GM12878 (cell line): ENCODE data around the gene ACTR1A. TPM values are rescaled to one million over a fixed set of nuclear protein-coding genes. Genes with fewer than 3 reads are reported as not detected.
"Not testable (repeated sequence)": the region's sequence is repeated elsewhere in the genome, so short reads cannot be mapped to it uniquely, and the experiment has no call there.

Experiments
- ATAC-seq: fragments of 200-7000 bp; cut with Tn5 transposase; 3 replicates; pipeline ENCODE4 v1.9.1; 2020; ENCODE audit warnings: mild to moderate bottlenecking, moderate library complexity
- BruUV-seq: library from RNA; stranded (reverse); fragments of 400-500 nt; replicated peaks from 2 replicates; lab custom pipeline; 2021; lab: Mats Ljungman, UMichigan
- CTCF ChIA-PET: fragments of 300-600 bp; sonication (Branson Sonifier 250); formaldehyde crosslinking; extraction: SDS; loops from one replicate; lab custom pipeline; 2021; ENCODE audit warnings: inconsistent platforms; lab: Yijun Ruan, JAX
- POLR2A ChIA-PET: fragments of 350-600 bp; formaldehyde crosslinking; extraction: SDS; loops from one replicate; lab custom pipeline; 2021; ENCODE audit warnings: inconsistent platforms; lab: Charles Lee
- RAD21 ChIA-PET: fragments of 300-600 bp; sonication (Branson Sonifier 250); formaldehyde crosslinking; loops from one replicate; lab custom pipeline; 2023; ENCODE audit warnings: antibody characterized with exemption; ENCODE audit not compliant: unreplicated experiment; lab: Charles Lee
- SMC1A ChIA-PET: fragments of 300-600 bp; sonication (Branson Sonifier 250); formaldehyde crosslinking; loops from one replicate; lab custom pipeline; 2023; ENCODE audit not compliant: unreplicated experiment, uncharacterized antibody; lab: Charles Lee
- DNase-seq: peaks from one replicate; pipeline ENCODE4 v3.0.0-alpha.2; 2011; ENCODE audit warnings: low read depth, low spot score
- FAIRE-seq: peaks from 3 replicates; lab custom pipeline; 2011; peaks lifted over from hg19 to GRCh38; lab: Jason Lieb, UNC
- H2AFZ ChIP-seq: 2 replicates; pipeline ENCODE4 v1.6.0; 2011; ENCODE audit warnings: low read depth, low read length, control low read depth; ENCODE audit not compliant: control insufficient read depth
- H3K27ac ChIP-seq: 2 replicates; pipeline ENCODE4 v1.5.1; 2011; ENCODE audit warnings: control low read depth; ENCODE audit not compliant: control insufficient read depth, insufficient read depth
- H3K27me3 ChIP-seq, 2 experiments: replicated peaks in 1 of 2; 2 replicates each; pipeline versions ENCODE4 v1.6.0 to v1.6.1; 2011; ENCODE audit warnings: low read length in 1 of 2; ENCODE audit not compliant: control insufficient read depth in 2 of 2, insufficient read depth in 2 of 2
- H3K36me3 ChIP-seq, 2 experiments: 2 replicates each; pipeline ENCODE4 v1.5.1; 2011; ENCODE audit warnings: low read length in 1 of 2; ENCODE audit not compliant: control insufficient read depth in 2 of 2, insufficient read depth in 2 of 2
- H3K4me1 ChIP-seq: 2 replicates; pipeline ENCODE4 v1.6.1; 2011; ENCODE audit warnings: mild to moderate bottlenecking, low read length, moderate library complexity, mixed read lengths; ENCODE audit not compliant: control insufficient read depth, insufficient read depth
- H3K4me2 ChIP-seq: 2 replicates; pipeline ENCODE4 v1.6.0; 2011; ENCODE audit warnings: control low read depth; ENCODE audit not compliant: control insufficient read depth, insufficient read depth
- H3K4me3 ChIP-seq: fragments of 200-600 bp; sonication (generic); 2 replicates; pipeline ENCODE4 v1.5.1; 2016
- H3K79me2 ChIP-seq: 2 replicates; pipeline ENCODE4 v1.6.0; 2011; ENCODE audit warnings: low read length; ENCODE audit not compliant: control insufficient read depth, insufficient read depth
- H3K9ac ChIP-seq: 2 replicates; pipeline ENCODE4 v1.8.0; 2011; ENCODE audit warnings: low read length, control low read depth, mixed read lengths; ENCODE audit not compliant: control insufficient read depth, insufficient read depth
- H3K9me3 ChIP-seq: replicated peaks from 3 replicates; pipeline ENCODE4 v1.5.1; 2011; ENCODE audit warnings: mild to moderate bottlenecking, low read length; ENCODE audit not compliant: control insufficient read depth, insufficient read depth
- H4K20me1 ChIP-seq: 2 replicates; pipeline ENCODE4 v1.6.0; 2011; ENCODE audit not compliant: control insufficient read depth, insufficient read depth
- ASH2L ChIP-seq: fragments of 300-600, 200-600 bp; sonication (generic); IDR thresholded peaks from 2 replicates; pipeline ENCODE4 v1.6.1; 2017; ENCODE audit warnings: low read depth, mild to moderate bottlenecking, borderline replicate concordance
- POLR2A ChIP-seq: IDR thresholded peaks from 2 replicates; pipeline ENCODE4 v1.6.1; 2011; ENCODE audit warnings: low read depth, mild to moderate bottlenecking, low read length
- WGBS: methylation state at CpG from one replicate; pipeline ENCODE4 v1.1.6; 2016; ENCODE audit warnings: low lambda C conversion rate; ENCODE audit not compliant: insufficient replicate concordance, insufficient coverage; ENCODE audit errors: missing lambda C conversion rate; 5-methylcytosine and 5-hydroxymethylcytosine counted together
- in situ Hi-C: fragments of 300-500 bp; cut with MboI; formaldehyde crosslinking; loops from 9 replicates; pipeline ENCODE4 v1.14.3; 2018; ENCODE audit warnings: mixed read lengths
- intact Hi-C: fragments of 100-400 bp; cut with micrococcal nuclease; formaldehyde crosslinking; loops from one replicate; pipeline ENCODE4 v1.14.2; 2022; ENCODE audit not compliant: unreplicated experiment
- polyA plus RNA-seq, 11 experiments: library from polyadenylated mRNA; depleted of rRNA in 4 of 11; unstranded in 6 of 11; stranded (reverse) in 5 of 11; fragments of >200 nt; fragmentation: Nextera tagmentation in 4 of 11; fragmentation: Illumina TruSeq in 1 of 11; extraction: Ambion mirVana in 4 of 11; extraction: Trizol in 1 of 11; gene quantifications; 1 replicate in 1 of 11; 2 replicates in 10 of 11; pipeline versions ENCODE4 v1.2.1 to v1.2.3, GENCODE V29; 2011 to 2016; ENCODE audit warnings: inconsistent platforms in 2 of 11, missing spikeins in 2 of 11, low read depth in 1 of 11
- total RNA-seq, 4 experiments: library from RNA; depleted of rRNA in 3 of 4; stranded (reverse); fragments of >200 nt in 3 of 4; fragmentation: Illumina TruSeq in 1 of 4; extraction: Trizol in 1 of 4; gene quantifications; 2 replicates each; pipeline versions ENCODE4 v1.2.1 to v1.2.3, GENCODE V29; 2013 to 2021
- TF ChIP-seq, protein P1 (sequence below): fragments of 450-650 bp; formaldehyde crosslinking; IDR thresholded peaks from 2 replicates; pipeline ENCODE4 v1.4.0; 2020; ENCODE audit warnings: mild to moderate bottlenecking, moderate library complexity

Gene ACTR1A
- total and polyA plus RNA-seq, 10 of the 15 experiments (the other 5 are each of a cell fraction or from before 2014, with no cell fraction given) = 43.0 to 110 (median 78.9) TPM

- POLR2A ChIA-PET = interaction anchor here (0.6 to 3.8 kb wide), 9 partner anchors 27 to 274 kb away, joined by 3 to 24 read pairs (median 4); partner anchors contain the start of genes GBF1 and NFKB2
- peak overlapping the region; percentile 69 for H3K27ac ChIP-seq
Observed at GRCh38 chr10:102501201-102502028, 1.1 kb downstream of the ACTR1A start.

DNA sequence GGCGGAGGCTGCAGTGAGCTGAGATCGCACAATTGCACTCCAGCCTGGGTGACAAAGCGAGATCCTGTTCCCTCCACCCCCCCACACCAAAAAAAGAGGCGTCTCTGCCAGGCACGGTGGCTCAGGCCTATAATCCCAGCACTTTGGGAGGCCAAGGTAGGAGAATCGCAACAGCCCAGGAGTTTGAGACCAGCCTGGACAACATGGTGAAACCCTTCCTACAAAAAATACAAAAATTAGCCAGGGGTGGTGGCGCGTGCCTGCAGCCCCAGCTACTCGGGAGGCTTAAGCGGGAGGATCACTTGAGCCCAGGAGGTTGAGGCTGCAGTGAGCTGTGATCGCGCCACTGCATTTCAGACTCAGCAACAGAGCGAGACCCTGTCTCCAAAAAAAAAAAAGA lies 1.8 kb downstream of the ACTR1A start:
- FAIRE-seq, H3K27me3 ChIP-seq, H3K9me3 ChIP-seq, H3K36me3 ChIP-seq, H2AFZ ChIP-seq, H4K20me1 ChIP-seq, in situ Hi-C loops, BruUV-seq, DNase-seq, H3K4me1 ChIP-seq, H3K9ac ChIP-seq, ATAC-seq, H3K27ac ChIP-seq: not testable (repeated sequence)
- CTCF ChIA-PET = interaction anchor here (1.0 to 14.7 kb wide), 6 partner anchors 11 to 331 kb away, joined by 3 to 325 read pairs (median 3); no protein-coding TSS in a partner anchor
- H3K4me2 ChIP-seq = peak overlapping the region; percentile 89; the same call in 1 of the 2 replicates
- RAD21 ChIA-PET = interaction anchor here (0.7 to 1.1 kb wide), 4 partner anchors 10 to 102 kb away, joined by 3 to 13 read pairs (median 3); no protein-coding TSS in a partner anchor
- SMC1A ChIA-PET = interaction anchor here (0.6 to 2.3 kb wide), 8 partner anchors 11 to 424 kb away, joined by 3 to 10 read pairs (median 4); no protein-coding TSS in a partner anchor
- POLR2A ChIA-PET = interaction anchor here (0.6 to 1.7 kb wide), 7 partner anchors 28 to 274 kb away, joined by 3 to 5 read pairs (median 3); partner anchors contain the start of gene NFKB2
- H3K4me3 ChIP-seq = 0 out of 2 replicates have a peak overlapping the region, but pooled peaks have one; percentile 8
- peaks cover 63% of the 10 kb centered on the region for H3K79me2 ChIP-seq
- intact Hi-C loops = loop anchor here (5.0 to 10.0 kb wide), 2 partner anchors 97 to 214 kb away; partner anchors contain the start of genes ARL3 and SFXN2
- WGBS = 97% methylated on average over 13 of the region's 13 CpGs

More at GRCh38 chr10:102501201-102502028, 1.1 kb downstream of the ACTR1A start:
- CTCF ChIA-PET = interaction anchor here (1.0 to 14.7 kb wide), 9 partner anchors 10 to 332 kb away, joined by 3 to 325 read pairs (median 4); no protein-coding TSS in a partner anchor
- H3K9ac ChIP-seq = peak overlapping the region; percentile 84
- peak overlapping the region; percentile 89 for H3K4me2 ChIP-seq
- ATAC-seq = no peak
- DNase-seq = no peak
- no peaks in the 10 kb centered on the region for H3K27me3 ChIP-seq
- TF ChIP-seq POLR2A = 0 out of 2 replicates have a peak, but pooled peaks have one; percentile 56
- TF ChIP-seq ASH2L = 0 out of 2 replicates have a peak, but pooled peaks have one; percentile 1
- TF ChIP-seq, protein P1, sequence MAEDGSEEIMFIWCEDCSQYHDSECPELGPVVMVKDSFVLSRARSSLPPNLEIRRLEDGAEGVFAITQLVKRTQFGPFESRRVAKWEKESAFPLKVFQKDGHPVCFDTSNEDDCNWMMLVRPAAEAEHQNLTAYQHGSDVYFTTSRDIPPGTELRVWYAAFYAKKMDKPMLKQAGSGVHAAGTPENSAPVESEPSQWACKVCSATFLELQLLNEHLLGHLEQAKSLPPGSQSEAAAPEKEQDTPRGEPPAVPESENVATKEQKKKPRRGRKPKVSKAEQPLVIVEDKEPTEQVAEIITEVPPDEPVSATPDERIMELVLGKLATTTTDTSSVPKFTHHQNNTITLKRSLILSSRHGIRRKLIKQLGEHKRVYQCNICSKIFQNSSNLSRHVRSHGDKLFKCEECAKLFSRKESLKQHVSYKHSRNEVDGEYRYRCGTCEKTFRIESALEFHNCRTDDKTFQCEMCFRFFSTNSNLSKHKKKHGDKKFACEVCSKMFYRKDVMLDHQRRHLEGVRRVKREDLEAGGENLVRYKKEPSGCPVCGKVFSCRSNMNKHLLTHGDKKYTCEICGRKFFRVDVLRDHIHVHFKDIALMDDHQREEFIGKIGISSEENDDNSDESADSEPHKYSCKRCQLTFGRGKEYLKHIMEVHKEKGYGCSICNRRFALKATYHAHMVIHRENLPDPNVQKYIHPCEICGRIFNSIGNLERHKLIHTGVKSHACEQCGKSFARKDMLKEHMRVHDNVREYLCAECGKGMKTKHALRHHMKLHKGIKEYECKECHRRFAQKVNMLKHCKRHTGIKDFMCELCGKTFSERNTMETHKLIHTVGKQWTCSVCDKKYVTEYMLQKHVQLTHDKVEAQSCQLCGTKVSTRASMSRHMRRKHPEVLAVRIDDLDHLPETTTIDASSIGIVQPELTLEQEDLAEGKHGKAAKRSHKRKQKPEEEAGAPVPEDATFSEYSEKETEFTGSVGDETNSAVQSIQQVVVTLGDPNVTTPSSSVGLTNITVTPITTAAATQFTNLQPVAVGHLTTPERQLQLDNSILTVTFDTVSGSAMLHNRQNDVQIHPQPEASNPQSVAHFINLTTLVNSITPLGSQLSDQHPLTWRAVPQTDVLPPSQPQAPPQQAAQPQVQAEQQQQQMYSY (CRISPR knock-in tag) = no peak
- TF ChIP-seq, all 136 proteins: peak for 2
- RAD21 ChIA-PET = interaction anchor here (0.7 to 1.1 kb wide), 5 partner anchors 10 to 209 kb away, joined by 3 to 13 read pairs (median 3); no protein-coding TSS in a partner anchor
- no peaks in the 10 kb centered on the region for H3K36me3 ChIP-seq
- H3K79me2 ChIP-seq = peaks cover 59% of the 10 kb centered on the region
- peaks cover 7% of the 10 kb centered on the region; the same call in 1 of the 2 replicates for H3K4me1 ChIP-seq
- H2AFZ ChIP-seq = peak overlapping the region; percentile 81
- SMC1A ChIA-PET = interaction anchor here (0.6 to 8.9 kb wide), 9 partner anchors 10 to 423 kb away, joined by 3 to 137 read pairs (median 4); no protein-coding TSS in a partner anchor
- no peaks in the 10 kb centered on the region for H4K20me1 ChIP-seq
- WGBS = under 1% methylated on average over 23 of the region's 23 CpGs
- BruUV-seq = TSS peak; percentile 66
- intact Hi-C loops = loop anchor here (1.0 to 10.0 kb wide), 4 partner anchors 51 to 213 kb away; partner anchors contain the start of genes ARL3, C10orf95 and SFXN2
- peak; percentile 49 for FAIRE-seq
- in situ Hi-C loops = no loop called here
- H3K4me3 ChIP-seq = peak overlapping the region; percentile 84
- no peaks in the 10 kb centered on the region for H3K9me3 ChIP-seq
